Adipocyte (in vitro differentiated cells): ENCODE data around the gene XYLT1.
"Not testable (repeated sequence)": the region's sequence is repeated elsewhere in the genome, so short reads cannot be mapped to it uniquely, and the experiment has no call there.

ENCODE experiments used
- DNase-seq: peaks from one replicate; pipeline ENCODE4 v3.0.0-alpha.2; 2015; ENCODE audit warnings: low read depth
- H3K27me3 ChIP-seq: replicated peaks from 2 replicates; pipeline ENCODE4 v1.7.0; 2013; ENCODE audit warnings: mild to moderate bottlenecking, low read length, moderate library complexity; ENCODE audit not compliant: control insufficient read depth, insufficient read depth
- H3K36me3 ChIP-seq: 2 replicates; pipeline ENCODE4 v1.7.0; 2013; ENCODE audit warnings: low read length, mild to moderate bottlenecking, moderate library complexity; ENCODE audit not compliant: control insufficient read depth, insufficient read depth, severe bottlenecking
- H3K4me1 ChIP-seq: 2 replicates; pipeline ENCODE4 v1.7.0; 2013; ENCODE audit warnings: mild to moderate bottlenecking, low read length, moderate library complexity; ENCODE audit not compliant: control insufficient read depth, insufficient read depth
- H3K4me3 ChIP-seq: 2 replicates; pipeline ENCODE4 v1.7.0; 2013; ENCODE audit warnings: mild to moderate bottlenecking, low read length, moderate library complexity
- H3K9ac ChIP-seq: 2 replicates; pipeline ENCODE4 v1.7.0; 2013; ENCODE audit warnings: mild to moderate bottlenecking, low read length, moderate library complexity
- H3K9me3 ChIP-seq: 2 replicates; pipeline ENCODE4 v1.7.0; 2013; ENCODE audit warnings: mild to moderate bottlenecking, low read length, moderate library complexity; ENCODE audit not compliant: control insufficient read depth

Gene XYLT1

DNA sequence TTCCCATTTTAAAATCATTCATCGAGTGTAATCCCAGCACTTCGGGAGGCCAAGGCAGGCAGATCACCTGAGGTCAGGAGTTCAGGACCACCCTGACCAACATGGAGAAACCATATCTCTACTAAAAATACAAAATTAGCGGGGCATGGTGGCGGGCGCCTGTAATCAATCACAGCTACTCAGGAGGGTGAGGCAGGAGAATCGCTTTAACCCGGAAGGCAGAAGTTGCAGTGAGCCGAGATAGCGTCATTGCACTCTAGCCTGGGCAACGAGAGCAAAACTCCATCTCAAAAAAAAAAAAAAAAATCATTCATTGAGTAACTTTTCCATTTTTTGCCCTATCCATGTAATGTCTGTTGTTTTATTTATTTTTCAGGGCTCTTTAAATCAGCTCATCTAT is 135.4 kb downstream of the XYLT1 start:
- H3K4me3 ChIP-seq, H3K9me3 ChIP-seq, H3K27me3 ChIP-seq, H3K36me3 ChIP-seq, DNase-seq, H3K9ac ChIP-seq: not testable (repeated sequence)
- H3K4me1 ChIP-seq, result peaks cover 38% of the 10 kb centered on the region

DNA sequence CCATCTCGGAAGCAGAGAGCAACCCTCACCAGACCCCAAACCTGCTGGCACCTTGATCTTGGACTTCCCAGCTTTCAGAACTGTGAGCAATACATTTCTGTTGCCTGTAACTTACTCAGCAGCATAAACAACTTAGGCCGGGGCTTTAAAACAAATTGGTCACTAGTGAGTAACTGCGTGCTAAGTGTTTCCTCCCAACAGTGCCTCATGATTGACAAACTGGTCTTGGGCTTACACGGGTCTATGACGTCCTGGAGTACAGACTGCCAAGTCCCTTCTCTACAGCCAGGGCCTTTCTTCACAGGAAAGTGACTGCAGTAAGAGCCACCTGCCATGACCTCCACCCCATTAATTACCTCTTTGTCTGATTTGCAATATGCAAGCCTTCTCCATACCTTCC is 136.7 kb downstream of the XYLT1 start:
- H3K27me3 ChIP-seq, result no peaks in the 10 kb centered on the region
- no peak overlapping the region for H3K9ac ChIP-seq
- H3K4me1 ChIP-seq, result peaks cover 44% of the 10 kb centered on the region
- H3K4me3 ChIP-seq, result no peak overlapping the region
- H3K36me3 ChIP-seq, result no peaks in the 10 kb centered on the region
- peak; percentile 54 for DNase-seq
- H3K9me3 ChIP-seq, result no peaks in the 10 kb centered on the region

DNA sequence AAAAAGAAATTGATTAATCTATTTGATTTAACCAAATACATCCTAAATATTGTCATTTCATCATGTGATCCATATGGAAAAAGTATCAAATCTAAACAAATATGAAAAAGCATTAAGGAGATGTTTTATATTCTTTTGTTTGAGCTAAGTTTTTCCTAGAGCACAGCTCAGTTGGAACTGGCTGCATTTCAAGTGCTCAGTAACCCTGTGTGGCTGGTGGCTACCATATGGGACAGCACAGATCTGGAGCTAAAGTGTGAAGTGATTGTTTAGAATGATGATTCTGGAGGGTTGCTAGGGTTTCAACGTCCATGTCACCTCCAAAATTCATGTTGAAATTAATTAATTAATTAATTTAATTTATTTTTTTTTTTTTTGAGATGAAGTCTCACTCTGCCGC is 137.5 kb downstream of the XYLT1 start:
- peaks cover 53% of the 10 kb centered on the region for H3K4me1 ChIP-seq
- no peak for DNase-seq
- no peak overlapping the region for H3K9ac ChIP-seq
- H3K9me3 ChIP-seq, result no peaks in the 10 kb centered on the region
- H3K36me3 ChIP-seq, result no peaks in the 10 kb centered on the region
- no peaks in the 10 kb centered on the region for H3K27me3 ChIP-seq
- no peak overlapping the region for H3K4me3 ChIP-seq

DNA sequence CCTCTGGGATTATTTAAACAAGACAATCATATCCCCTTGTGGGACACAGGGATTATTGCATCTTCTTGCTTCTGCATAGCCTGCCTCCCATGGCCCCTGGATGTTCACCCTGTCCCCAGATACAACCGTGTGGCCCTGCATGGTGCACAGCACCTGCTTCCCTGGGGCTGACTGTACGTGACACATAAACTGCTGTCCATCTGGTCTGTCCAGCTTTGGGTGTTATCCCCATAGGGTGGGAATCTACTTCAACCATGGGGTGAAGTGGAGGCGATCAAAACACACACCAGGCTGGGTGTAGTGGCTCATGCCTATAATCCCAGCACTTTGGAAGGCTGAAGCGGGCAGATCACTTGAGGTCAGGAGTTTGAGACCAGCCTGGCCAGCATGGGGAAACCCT is 138.8 kb downstream of the XYLT1 start:
- DNase-seq, result no peak
- Histone ChIP-seq H3K9me3 (no peaks in the 10 kb centered on the region), H3K36me3 (no peaks in the 10 kb centered on the region), H3K9ac (no peak overlapping the region), H3K4me1 (peaks cover 53% of the 10 kb centered on the region), H3K27me3 (no peaks in the 10 kb centered on the region), H3K4me3 (no peak overlapping the region)

DNA sequence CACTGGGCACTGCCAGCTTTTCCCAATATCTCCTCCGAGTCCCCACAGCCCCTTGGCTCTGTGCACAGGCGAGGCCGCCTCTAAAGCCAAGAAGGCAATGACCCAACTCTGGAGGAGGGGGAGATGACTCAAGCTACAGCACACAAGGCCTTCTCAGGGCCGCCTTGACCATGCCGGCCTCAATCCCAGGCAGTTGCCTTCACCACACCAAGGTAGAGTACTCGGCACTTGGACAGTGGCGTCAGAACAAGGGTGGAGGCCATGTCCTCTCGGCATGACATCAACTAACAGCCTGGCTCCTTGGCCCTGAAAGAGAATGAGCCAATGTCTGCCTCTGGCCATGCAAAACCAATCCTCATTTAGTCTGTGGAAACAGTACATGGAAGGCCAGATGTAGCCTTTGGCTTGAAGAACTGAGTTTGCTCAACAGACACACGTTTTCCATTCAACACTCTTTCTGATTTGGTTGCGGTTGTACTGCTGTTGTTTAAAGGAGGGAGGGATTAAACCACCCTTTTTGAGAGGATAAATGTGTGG is 139.6 kb downstream of the XYLT1 start:
- H3K27me3 ChIP-seq, result no peaks in the 10 kb centered on the region
- H3K9me3 ChIP-seq, result no peaks in the 10 kb centered on the region
- H3K9ac ChIP-seq, result no peak overlapping the region
- peak; percentile 32 for DNase-seq
- H3K4me1 ChIP-seq, result peaks cover 51% of the 10 kb centered on the region
- H3K36me3 ChIP-seq, result no peaks in the 10 kb centered on the region
- no peak overlapping the region for H3K4me3 ChIP-seq

DNA sequence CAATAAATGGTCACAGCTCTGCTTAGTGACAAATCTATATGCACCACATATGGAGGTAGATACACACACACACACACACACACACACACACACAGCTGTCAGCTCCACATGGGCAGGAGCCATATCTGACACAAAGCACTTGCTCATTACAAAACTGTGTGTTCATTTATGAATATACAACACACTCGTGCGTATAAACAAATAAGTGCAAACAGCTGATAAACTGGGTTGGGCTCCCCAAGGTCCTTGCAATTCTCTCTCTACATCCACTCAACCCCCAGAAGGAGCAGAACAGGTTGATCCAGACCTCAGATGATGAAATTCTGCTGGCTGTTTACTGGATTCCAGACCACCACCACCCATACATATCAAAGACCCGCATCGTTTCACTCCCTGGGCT is 140.7 kb downstream of the XYLT1 start:
- no peak for DNase-seq
- H3K27me3 ChIP-seq, result no peaks in the 10 kb centered on the region
- no peak overlapping the region for H3K9ac ChIP-seq
- no peaks in the 10 kb centered on the region for H3K9me3 ChIP-seq
- H3K4me1 ChIP-seq, result peaks cover 40% of the 10 kb centered on the region
- H3K4me3 ChIP-seq, result no peak overlapping the region
- no peaks in the 10 kb centered on the region for H3K36me3 ChIP-seq

DNA sequence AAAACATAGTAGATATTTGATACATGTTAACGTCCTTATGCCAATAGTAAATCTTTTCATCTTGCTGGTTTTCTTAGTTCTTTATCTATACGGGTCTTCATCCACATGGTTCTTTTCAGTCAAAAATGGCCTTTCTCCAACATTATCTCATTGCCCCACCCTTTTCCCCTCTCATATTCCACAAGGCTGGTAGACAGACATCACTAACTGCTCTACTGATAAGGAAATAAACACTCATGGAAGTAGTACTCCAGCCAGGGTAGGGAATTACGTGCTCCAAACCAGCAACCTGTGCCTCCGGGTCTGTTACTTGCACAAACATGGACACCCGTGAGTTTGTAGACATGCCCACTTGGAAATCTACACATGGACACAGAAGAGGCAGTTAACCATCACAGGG is 141.4 kb downstream of the XYLT1 start:
- Histone ChIP-seq H3K9me3 (no peaks in the 10 kb centered on the region), H3K36me3 (no peaks in the 10 kb centered on the region), H3K4me3 (peak overlapping the region; percentile 51), H3K9ac (peak overlapping the region; percentile 55), H3K4me1 (peaks cover 37% of the 10 kb centered on the region), H3K27me3 (no peaks in the 10 kb centered on the region)
- no peak for DNase-seq

DNA sequence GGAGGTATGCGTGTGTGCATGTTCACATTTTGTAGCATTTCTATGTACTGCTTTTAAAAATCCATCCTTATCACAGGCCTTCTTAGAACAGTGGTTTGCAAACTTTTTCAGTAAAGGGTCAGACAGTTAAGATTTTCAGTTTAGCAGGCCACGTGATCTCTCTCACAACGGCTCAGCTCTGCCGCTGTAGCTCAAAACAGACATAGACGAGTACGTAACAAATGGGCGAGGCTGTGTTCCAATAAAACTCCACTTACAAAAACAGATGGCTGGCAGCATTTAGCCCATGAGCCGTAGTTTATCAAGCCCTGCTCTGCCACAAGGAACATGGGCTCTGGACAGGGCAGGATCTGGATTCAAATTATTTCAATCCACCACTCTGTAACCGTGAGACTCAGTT is 141.8 kb downstream of the XYLT1 start:
- DNase-seq, result no peak
- Histone ChIP-seq H3K4me3 (peak overlapping the region; percentile 51), H3K36me3 (no peaks in the 10 kb centered on the region), H3K9ac (peak overlapping the region; percentile 55), H3K9me3 (no peaks in the 10 kb centered on the region), H3K27me3 (no peaks in the 10 kb centered on the region), H3K4me1 (peaks cover 32% of the 10 kb centered on the region)

DNA sequence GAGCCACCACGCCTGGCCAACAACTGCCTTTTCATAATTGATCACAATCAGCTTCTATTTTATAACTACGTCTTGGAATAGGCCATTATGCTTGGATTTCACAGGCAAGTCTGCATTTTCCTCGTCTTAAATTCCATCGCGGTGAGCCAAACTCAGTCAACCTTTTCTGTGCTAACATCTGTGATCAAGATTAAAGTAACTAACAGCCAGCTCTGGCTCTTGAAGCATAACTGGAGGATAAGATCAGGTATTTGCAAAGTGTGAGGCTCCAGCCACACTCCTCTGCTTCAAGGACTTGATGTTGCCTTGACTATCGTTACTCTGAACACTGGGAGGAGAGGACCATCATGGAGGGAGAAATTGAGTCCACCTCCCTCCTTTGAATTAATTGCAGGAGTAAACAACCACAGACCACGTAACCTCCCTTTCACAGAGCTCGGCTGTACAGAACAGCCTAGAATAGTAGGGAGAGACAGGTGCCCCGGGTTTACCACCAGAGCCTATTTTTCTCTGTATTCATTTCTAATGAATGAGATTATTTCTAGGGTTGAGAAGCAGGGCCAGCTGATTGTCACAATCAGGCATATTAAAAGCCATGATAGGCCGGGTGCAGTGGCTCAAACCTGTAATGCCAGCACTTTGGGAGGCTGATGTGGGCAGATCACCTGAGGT is 143.0 kb downstream of the XYLT1 start:
- Histone ChIP-seq H3K9ac (no peak overlapping the region), H3K4me1 (peaks cover 40% of the 10 kb centered on the region), H3K36me3 (no peaks in the 10 kb centered on the region), H3K4me3 (no peak overlapping the region), H3K9me3 (no peaks in the 10 kb centered on the region), H3K27me3 (no peaks in the 10 kb centered on the region)
- DNase-seq, result peak; percentile 6

DNA sequence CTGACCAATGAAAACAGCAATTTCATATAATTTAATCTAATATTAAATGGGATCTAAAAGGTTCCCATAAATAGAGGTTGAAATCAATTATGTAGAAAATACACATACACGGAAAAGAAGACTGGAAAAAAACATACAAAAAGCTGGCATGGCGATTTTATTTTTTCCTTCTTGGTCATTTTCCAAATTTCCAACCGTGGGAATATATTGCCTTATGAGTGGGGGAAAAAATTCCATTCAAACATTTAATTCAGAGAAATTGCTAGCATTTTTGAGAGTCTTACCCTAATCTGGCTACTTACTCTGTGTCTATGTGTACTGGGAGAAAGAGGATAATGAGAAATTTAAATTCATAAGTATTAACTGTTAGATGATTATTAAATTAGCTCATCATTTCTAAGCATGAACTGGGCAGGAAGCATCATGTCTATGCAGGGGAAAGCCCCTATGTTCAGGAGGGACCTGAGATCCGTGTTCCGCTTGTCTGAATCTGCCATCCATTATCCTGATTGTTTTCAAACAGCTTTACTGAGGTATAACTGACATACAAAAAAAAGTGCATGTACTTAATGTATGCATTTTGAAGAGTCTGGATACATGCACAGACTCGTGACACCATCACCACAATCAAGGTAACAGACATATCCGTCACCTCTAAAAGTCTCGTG is 145.2 kb downstream of the XYLT1 start:
- H3K9me3 ChIP-seq, result no peaks in the 10 kb centered on the region
- no peak overlapping the region for H3K9ac ChIP-seq
- no peak overlapping the region for H3K4me3 ChIP-seq
- DNase-seq, result no peak
- H3K4me1 ChIP-seq, result peaks cover 28% of the 10 kb centered on the region
- no peaks in the 10 kb centered on the region for H3K36me3 ChIP-seq
- no peaks in the 10 kb centered on the region for H3K27me3 ChIP-seq

DNA sequence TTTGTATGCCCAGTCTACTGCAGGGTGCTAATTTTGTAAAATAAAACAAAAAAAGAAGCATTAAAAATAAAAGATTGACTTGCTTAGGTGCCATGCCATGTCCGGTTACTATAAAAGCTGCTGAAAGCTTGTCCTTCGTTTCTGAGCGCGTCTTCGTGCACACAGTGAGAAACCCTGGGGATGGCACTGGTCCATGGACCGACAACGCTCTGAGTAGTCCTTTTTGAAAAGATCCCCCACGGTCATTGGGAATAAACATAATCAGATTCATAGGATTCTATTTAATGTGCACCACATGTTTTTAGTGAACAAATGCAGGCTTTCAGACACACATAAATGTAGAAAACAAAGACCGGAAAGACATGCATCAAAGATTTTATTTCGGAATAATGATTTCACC is 146.3 kb downstream of the XYLT1 start:
- Histone ChIP-seq H3K9me3 (no peaks in the 10 kb centered on the region), H3K36me3 (no peaks in the 10 kb centered on the region), H3K9ac (no peak overlapping the region), H3K4me3 (no peak overlapping the region), H3K27me3 (no peaks in the 10 kb centered on the region), H3K4me1 (peaks cover 25% of the 10 kb centered on the region)
- DNase-seq, result no peak
